Trophoblast cell (in vitro differentiated cells and primary cell): ENCODE results near the gene GHRHR.

Source experiments
- DNase-seq, 2 donors: peaks; one replicate each; pipeline ENCODE4 v3.0.0-alpha.2; 2016
- H2AFZ ChIP-seq: 2 replicates; pipeline ENCODE4 v1.6.1; 2013; ENCODE audit warnings: low read length, moderate library complexity, mild to moderate bottlenecking; ENCODE audit not compliant: insufficient read depth, poor library complexity
- H2AK5ac ChIP-seq: 2 replicates; pipeline ENCODE4 v1.6.1; 2013; ENCODE audit warnings: mild to moderate bottlenecking, low read length
- H2BK120ac ChIP-seq: 2 replicates; pipeline ENCODE4 v1.6.1; 2013; ENCODE audit warnings: low read length, mild to moderate bottlenecking, moderate library complexity; ENCODE audit not compliant: insufficient read depth, poor library complexity
- H2BK12ac ChIP-seq: 2 replicates; pipeline ENCODE4 v1.6.1; 2013; ENCODE audit warnings: mild to moderate bottlenecking, low read length, moderate library complexity
- H2BK5ac ChIP-seq: 2 replicates; pipeline ENCODE4 v1.6.1; 2013; ENCODE audit warnings: low read length, low read depth, moderate library complexity, mild to moderate bottlenecking; ENCODE audit not compliant: poor library complexity
- H3K14ac ChIP-seq: 2 replicates; pipeline ENCODE4 v1.6.1; 2013; ENCODE audit warnings: mild to moderate bottlenecking, low read length
- H3K18ac ChIP-seq: 2 replicates; pipeline ENCODE4 v1.6.1; 2013; ENCODE audit warnings: mild to moderate bottlenecking, low read length
- H3K23ac ChIP-seq: 2 replicates; pipeline ENCODE4 v1.6.1; 2013; ENCODE audit warnings: low read length
- H3K27ac ChIP-seq: 2 replicates; pipeline ENCODE4 v1.5.1; 2013; ENCODE audit warnings: low read depth, mild to moderate bottlenecking, inconsistent platforms, low read length, moderate library complexity
- H3K27me3 ChIP-seq: 2 replicates; pipeline ENCODE4 v1.6.1; 2013; ENCODE audit warnings: inconsistent platforms, mild to moderate bottlenecking, low read length, moderate library complexity; ENCODE audit not compliant: insufficient read depth
- H3K36me3 ChIP-seq, 2 experiments: 1 replicate in 1 of 2; 2 replicates in 1 of 2; pipeline ENCODE4 v1.6.1; 2013; ENCODE audit warnings: low read length in 2 of 2, mild to moderate bottlenecking in 2 of 2, moderate library complexity in 1 of 2; ENCODE audit not compliant: insufficient read depth in 2 of 2, control insufficient read depth in 1 of 2
- H3K4ac ChIP-seq: 2 replicates; pipeline ENCODE4 v1.6.1; 2013; ENCODE audit warnings: low read depth, mild to moderate bottlenecking, low read length, moderate library complexity
- H3K4me1 ChIP-seq, 2 experiments: 1 replicate in 1 of 2; 2 replicates in 1 of 2; pipeline ENCODE4 v1.6.1; 2013; ENCODE audit warnings: low read length in 2 of 2, mild to moderate bottlenecking in 2 of 2, moderate library complexity in 1 of 2; ENCODE audit not compliant: insufficient read depth in 2 of 2, control insufficient read depth in 1 of 2
- H3K4me2 ChIP-seq: 2 replicates; pipeline ENCODE4 v1.6.1; 2013; ENCODE audit warnings: inconsistent platforms, mild to moderate bottlenecking, low read length, moderate library complexity
- H3K4me3 ChIP-seq: 2 replicates; pipeline ENCODE4 v1.5.1; 2013; ENCODE audit warnings: mild to moderate bottlenecking, low read depth, low read length, inconsistent platforms
- H3K79me1 ChIP-seq: one replicate; pipeline ENCODE4 v1.6.1; 2013; ENCODE audit warnings: low read length
- H3K79me2 ChIP-seq: 2 replicates; pipeline ENCODE4 v1.6.1; 2013; ENCODE audit warnings: low read length, mild to moderate bottlenecking; ENCODE audit not compliant: control insufficient read depth, insufficient read depth, poor library complexity
- H3K9ac ChIP-seq: 2 replicates; pipeline ENCODE4 v1.6.1; 2013; ENCODE audit warnings: mild to moderate bottlenecking, low read length
- H3K9me3 ChIP-seq: 2 replicates; pipeline ENCODE4 v1.6.1; 2013; ENCODE audit warnings: low read depth, mild to moderate bottlenecking, control low read depth, inconsistent platforms, low read length; ENCODE audit not compliant: insufficient read depth
- H4K12ac ChIP-seq: 2 replicates; pipeline ENCODE4 v1.6.1; 2013; ENCODE audit warnings: low read depth, mild to moderate bottlenecking, low read length, moderate library complexity
- H4K8ac ChIP-seq: 2 replicates; pipeline ENCODE4 v1.6.1; 2013; ENCODE audit warnings: low read depth, mild to moderate bottlenecking, low read length, moderate library complexity
- H4K91ac ChIP-seq: one replicate; pipeline ENCODE4 v1.6.1; 2013; ENCODE audit warnings: low read depth, mild to moderate bottlenecking, low read length, moderate library complexity
- WGBS: extraction: QIAGEN DNeasy Blood & Tissue Kit; methylation state at CpG from one replicate; pipeline ENCODE4 v1.1.7; 2013; ENCODE audit warnings: missing lambda C conversion rate; ENCODE audit not compliant: insufficient read length, insufficient coverage; ENCODE audit errors: extremely low coverage; 5-methylcytosine and 5-hydroxymethylcytosine counted together

GHRHR gene

DNA sequence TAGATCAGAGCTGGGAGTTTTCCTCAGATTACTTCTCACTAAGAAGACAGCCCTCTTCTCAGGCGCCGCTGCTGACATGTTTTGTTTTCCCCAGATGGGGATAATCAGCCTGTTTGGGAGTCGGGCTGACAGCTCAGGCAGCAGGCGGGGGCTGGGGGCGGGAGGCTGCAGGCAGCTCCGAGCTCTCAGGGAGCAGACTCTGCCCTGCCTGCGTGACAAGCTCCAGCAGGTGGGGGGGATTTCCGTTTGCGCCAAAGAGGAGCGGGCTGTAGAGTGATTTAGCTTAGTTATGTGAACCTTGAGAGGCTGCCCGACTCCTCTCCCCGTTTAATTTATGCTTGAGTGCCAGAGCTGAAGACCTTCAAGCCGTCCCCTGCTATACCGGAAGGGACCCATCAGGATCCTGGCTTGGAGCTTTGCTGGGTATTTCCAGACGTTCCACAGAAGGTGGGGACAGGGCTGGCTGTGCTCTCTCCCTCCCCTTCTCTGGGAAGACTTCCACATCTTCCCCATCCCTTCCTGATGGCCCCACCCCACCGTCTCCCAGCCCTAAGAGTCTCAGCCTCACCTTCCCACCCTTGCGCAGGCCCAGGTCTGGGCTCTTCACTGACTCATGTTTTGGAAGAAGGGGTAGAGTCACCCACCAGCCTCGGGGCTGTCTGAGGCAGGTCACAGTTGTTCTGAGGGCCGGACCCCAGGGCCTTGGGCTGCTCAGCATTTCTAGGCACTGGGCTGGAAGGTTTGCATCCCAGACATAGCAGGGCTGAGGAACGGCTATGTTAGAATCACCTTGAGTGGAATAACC lies 63.6 kb downstream of the GHRHR start:
- peaks cover 5% of the 10 kb centered on the region for H3K9me3 ChIP-seq
- H3K18ac ChIP-seq = no peak overlapping the region
- H3K4me2 ChIP-seq = no peak overlapping the region
- H2AK5ac ChIP-seq = no peak overlapping the region
- no peaks in the 10 kb centered on the region for H3K36me3 ChIP-seq
- no peak for DNase-seq
- H3K27me3 ChIP-seq = no peaks in the 10 kb centered on the region
- no peak overlapping the region for H2BK5ac ChIP-seq
- no peak overlapping the region for H3K14ac ChIP-seq
- H2BK120ac ChIP-seq = no peak overlapping the region
- H3K4ac ChIP-seq = no peak overlapping the region
- H3K23ac ChIP-seq = no peak overlapping the region
- peaks cover 0 to 4% of the 10 kb centered on the region in 2 experiments for H3K4me1 ChIP-seq
- no peak overlapping the region for H3K4me3 ChIP-seq
- H2BK12ac ChIP-seq = no peak overlapping the region
- no peak overlapping the region for H3K9ac ChIP-seq
- H3K27ac ChIP-seq = no peak overlapping the region
- H3K79me2 ChIP-seq = no peaks in the 10 kb centered on the region
- no CpG with 5 or more reads among the region's 20 CpGs for WGBS
- no peak overlapping the region for H2AFZ ChIP-seq
- no peak overlapping the region for H4K8ac ChIP-seq
- H4K91ac ChIP-seq = no peak overlapping the region
- H3K79me1 ChIP-seq = no peaks in the 10 kb centered on the region
- no peak overlapping the region for H4K12ac ChIP-seq

DNA sequence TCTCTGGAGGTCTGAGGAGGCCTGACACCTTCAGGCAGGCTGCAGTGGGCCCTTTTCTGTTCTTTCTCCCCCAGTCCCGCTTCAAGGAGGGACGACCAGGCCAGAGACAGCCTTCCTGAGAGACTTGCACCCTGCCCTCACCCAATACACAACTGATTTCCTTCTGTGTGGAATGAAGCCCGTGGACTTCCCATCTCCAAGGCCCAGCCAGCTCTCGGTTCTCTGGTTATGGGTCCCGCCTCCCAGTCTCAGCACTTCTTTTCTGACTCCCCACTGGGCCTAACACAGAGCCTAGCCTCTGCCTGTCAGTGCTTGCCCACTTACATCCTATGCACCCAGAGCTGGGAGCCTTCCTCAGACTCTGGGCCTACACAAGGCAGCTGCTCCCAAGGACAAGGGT lies 64.3 kb downstream of the GHRHR start:
- Histone ChIP-seq H4K12ac (no peak overlapping the region), H2AK5ac (no peak overlapping the region), H3K4ac (no peak overlapping the region), H3K4me2 (no peak overlapping the region), H4K8ac (no peak overlapping the region), H3K4me1 (peaks cover 0 to 4% of the 10 kb centered on the region in 2 experiments), H2BK5ac (no peak overlapping the region), H3K9me3 (peaks cover 1% of the 10 kb centered on the region), H3K79me1 (no peaks in the 10 kb centered on the region), H4K91ac (no peak overlapping the region), H2BK120ac (no peak overlapping the region), H3K79me2 (no peaks in the 10 kb centered on the region), H3K4me3 (no peak overlapping the region), H3K36me3 (no peaks in the 10 kb centered on the region), H2AFZ (no peak overlapping the region), H3K27ac (no peak overlapping the region), H3K14ac (no peak overlapping the region), H3K27me3 (no peaks in the 10 kb centered on the region), H3K18ac (no peak overlapping the region), H3K23ac (no peak overlapping the region), H2BK12ac (no peak overlapping the region), H3K9ac (no peak overlapping the region)
- no peak for DNase-seq
- no CpG with 5 or more reads among the region's 5 CpGs for WGBS

GRCh38 chr7:31028417-31028992 lies 64.8 kb downstream of the GHRHR start:
- Histone ChIP-seq H3K4ac (no peak overlapping the region), H3K18ac (no peak overlapping the region), H2BK12ac (no peak overlapping the region), H3K36me3 (no peaks in the 10 kb centered on the region), H3K27me3 (no peaks in the 10 kb centered on the region), H4K8ac (no peak overlapping the region), H4K91ac (no peak overlapping the region), H3K79me2 (no peaks in the 10 kb centered on the region), H3K4me2 (no peak overlapping the region), H3K23ac (no peak overlapping the region), H2AK5ac (no peak overlapping the region), H3K27ac (no peak overlapping the region), H3K4me1 (peaks cover 0 to 4% of the 10 kb centered on the region in 2 experiments), H3K9ac (no peak overlapping the region), H4K12ac (no peak overlapping the region), H2AFZ (no peak overlapping the region), H2BK120ac (no peak overlapping the region), H3K9me3 (no peaks in the 10 kb centered on the region), H3K4me3 (no peak overlapping the region), H2BK5ac (no peak overlapping the region), H3K14ac (no peak overlapping the region), H3K79me1 (no peaks in the 10 kb centered on the region)
- no peak for DNase-seq
- WGBS = no CpG with 5 or more reads among the region's 18 CpGs
